HepG2 (cell line): ENCODE data around the gene SLC6A6. TPM values are rescaled to one million over a fixed set of nuclear protein-coding genes. Genes with fewer than 3 reads are reported as not detected.
A peak's percentile ranks its signal among the peaks of the same experiment; 100 is the strongest.

Experiments used
- BRCA1 ChIP-seq: sonication (generic); formaldehyde crosslinking; IDR thresholded peaks from 2 replicates; pipeline ENCODE4 v1.4.0; 2020; ENCODE audit warnings: missing genetic modification reagents
- EEA1 ChIP-seq: sonication (generic); formaldehyde crosslinking; IDR thresholded peaks from 2 replicates; pipeline ENCODE4 v1.5.1; 2020; ENCODE audit warnings: mild to moderate bottlenecking, missing genetic modification reagents, borderline replicate concordance
- JUND ChIP-seq: sonication (generic); formaldehyde crosslinking; IDR thresholded peaks from 2 replicates; pipeline ENCODE4 v1.8.0; 2022; ENCODE audit warnings: mild to moderate bottlenecking, missing genetic modification reagents
- LBX2 ChIP-seq: sonication (generic); formaldehyde crosslinking; IDR thresholded peaks from 2 replicates; pipeline ENCODE4 v1.5.0; 2020; ENCODE audit warnings: missing genetic modification reagents, mild to moderate bottlenecking, borderline replicate concordance
- MLXIP ChIP-seq: sonication (generic); formaldehyde crosslinking; IDR thresholded peaks from 2 replicates; pipeline ENCODE4 v1.9.0; 2021; ENCODE audit warnings: missing genetic modification reagents, borderline replicate concordance
- STAT5B ChIP-seq: sonication (generic); formaldehyde crosslinking; IDR thresholded peaks from 2 replicates; pipeline ENCODE4 v1.4.0; 2020; ENCODE audit warnings: missing genetic modification reagents
- ZFYVE20 ChIP-seq: sonication (generic); formaldehyde crosslinking; IDR thresholded peaks from 2 replicates; pipeline ENCODE4 v1.8.0; 2023; ENCODE audit warnings: low read depth, mild to moderate bottlenecking, moderate library complexity, missing genetic modification reagents, borderline replicate concordance
- ZMYM2 ChIP-seq: sonication (generic); formaldehyde crosslinking; IDR thresholded peaks from 2 replicates; pipeline ENCODE4 v1.8.0; 2022; ENCODE audit warnings: mild to moderate bottlenecking, missing genetic modification reagents
- ZNF367 ChIP-seq: sonication (generic); formaldehyde crosslinking; IDR thresholded peaks from 2 replicates; pipeline ENCODE4 v1.4.0; 2020; ENCODE audit warnings: missing genetic modification reagents, borderline replicate concordance
- ZNF703 ChIP-seq: sonication (generic); formaldehyde crosslinking; IDR thresholded peaks from 2 replicates; pipeline ENCODE4 v1.5.1; 2020; ENCODE audit warnings: missing genetic modification reagents, mild to moderate bottlenecking, moderate library complexity, borderline replicate concordance
- ZNF713 ChIP-seq: sonication (generic); formaldehyde crosslinking; IDR thresholded peaks from 2 replicates; pipeline ENCODE4 v1.4.0; 2020; ENCODE audit warnings: mild to moderate bottlenecking, missing genetic modification reagents
- polyA plus RNA-seq, 8 experiments: library from polyadenylated mRNA; depleted of rRNA in 3 of 8; stranded (reverse) in 7 of 8; unstranded in 1 of 8; fragments of >200 nt; fragmentation: Illumina TruSeq in 4 of 8; extraction: Trizol in 4 of 8; gene quantifications; 2 replicates each; pipeline versions ENCODE4 v1.2.1 to v1.2.3, GENCODE V29; 2011 to 2016; ENCODE audit warnings: low read depth in 4 of 8, missing spikeins in 1 of 8, mixed read lengths in 1 of 8; ENCODE audit not compliant: insufficient read depth in 1 of 8
- total RNA-seq, 5 experiments: library from RNA; depleted of rRNA; stranded (reverse); fragments of >200 nt; fragmentation: Illumina TruSeq; extraction: Trizol; gene quantifications; 2 replicates each; pipeline ENCODE4 v1.2.3, GENCODE V29; 2016; ENCODE audit warnings: low read depth in 1 of 5
- TF ChIP-seq, protein P1 (sequence below): sonication (generic); formaldehyde crosslinking; conservative IDR thresholded peaks from 2 replicates; pipeline ENCODE4 v1.4.0; 2020; ENCODE audit warnings: missing genetic modification reagents
- TF ChIP-seq, protein P2 (sequence below): sonication (generic); formaldehyde crosslinking; conservative IDR thresholded peaks from 2 replicates; pipeline ENCODE4 v1.5.0; 2020; ENCODE audit warnings: missing genetic modification reagents
- TF ChIP-seq, protein P3 (sequence below): sonication (generic); formaldehyde crosslinking; IDR thresholded peaks from 2 replicates; pipeline ENCODE4 v1.4.0; 2020; ENCODE audit warnings: missing genetic modification reagents

Gene SLC6A6
- total and polyA plus RNA-seq, 2 of the 13 experiments (the other 11 are each of a cell fraction or from before 2014, with no cell fraction given): 14.1 to 20.7 TPM

GRCh38 chr3:14423197-14423743 is 20.9 kb downstream of the SLC6A6 start (continued):
- no peak for TF ChIP-seq ZNF367 (CRISPR knock-in tag)
- TF ChIP-seq, protein P1, sequence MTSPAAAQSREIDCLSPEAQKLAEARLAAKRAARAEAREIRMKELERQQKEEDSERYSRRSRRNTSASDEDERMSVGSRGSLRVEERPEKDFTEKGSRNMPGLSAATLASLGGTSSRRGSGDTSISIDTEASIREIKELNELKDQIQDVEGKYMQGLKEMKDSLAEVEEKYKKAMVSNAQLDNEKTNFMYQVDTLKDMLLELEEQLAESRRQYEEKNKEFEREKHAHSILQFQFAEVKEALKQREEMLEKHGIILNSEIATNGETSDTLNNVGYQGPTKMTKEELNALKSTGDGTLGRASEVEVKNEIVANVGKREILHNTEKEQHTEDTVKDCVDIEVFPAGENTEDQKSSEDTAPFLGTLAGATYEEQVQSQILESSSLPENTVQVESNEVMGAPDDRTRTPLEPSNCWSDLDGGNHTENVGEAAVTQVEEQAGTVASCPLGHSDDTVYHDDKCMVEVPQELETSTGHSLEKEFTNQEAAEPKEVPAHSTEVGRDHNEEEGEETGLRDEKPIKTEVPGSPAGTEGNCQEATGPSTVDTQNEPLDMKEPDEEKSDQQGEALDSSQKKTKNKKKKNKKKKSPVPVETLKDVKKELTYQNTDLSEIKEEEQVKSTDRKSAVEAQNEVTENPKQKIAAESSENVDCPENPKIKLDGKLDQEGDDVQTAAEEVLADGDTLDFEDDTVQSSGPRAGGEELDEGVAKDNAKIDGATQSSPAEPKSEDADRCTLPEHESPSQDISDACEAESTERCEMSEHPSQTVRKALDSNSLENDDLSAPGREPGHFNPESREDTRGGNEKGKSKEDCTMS: no peak
- TF ChIP-seq BRCA1 (CRISPR knock-in tag): no peak
- TF ChIP-seq ZFYVE20: no peak
- TF ChIP-seq LBX2 (CRISPR knock-in tag): no peak
- no peak for TF ChIP-seq ZNF703 (CRISPR knock-in tag)
- TF ChIP-seq MLXIP (CRISPR knock-in tag): no peak
- TF ChIP-seq JUND (CRISPR knock-in tag): peak; percentile 37; the same call in 1 of the 2 replicates
- TF ChIP-seq ZNF713: no peak
- TF ChIP-seq, protein P2, sequence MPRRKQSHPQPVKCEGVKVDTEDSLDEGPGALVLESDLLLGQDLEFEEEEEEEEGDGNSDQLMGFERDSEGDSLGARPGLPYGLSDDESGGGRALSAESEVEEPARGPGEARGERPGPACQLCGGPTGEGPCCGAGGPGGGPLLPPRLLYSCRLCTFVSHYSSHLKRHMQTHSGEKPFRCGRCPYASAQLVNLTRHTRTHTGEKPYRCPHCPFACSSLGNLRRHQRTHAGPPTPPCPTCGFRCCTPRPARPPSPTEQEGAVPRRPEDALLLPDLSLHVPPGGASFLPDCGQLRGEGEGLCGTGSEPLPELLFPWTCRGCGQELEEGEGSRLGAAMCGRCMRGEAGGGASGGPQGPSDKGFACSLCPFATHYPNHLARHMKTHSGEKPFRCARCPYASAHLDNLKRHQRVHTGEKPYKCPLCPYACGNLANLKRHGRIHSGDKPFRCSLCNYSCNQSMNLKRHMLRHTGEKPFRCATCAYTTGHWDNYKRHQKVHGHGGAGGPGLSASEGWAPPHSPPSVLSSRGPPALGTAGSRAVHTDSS: no peak
- TF ChIP-seq STAT5B (CRISPR knock-in tag): no peak
- no peak for TF ChIP-seq EEA1 (CRISPR knock-in tag)
- TF ChIP-seq, protein P3, sequence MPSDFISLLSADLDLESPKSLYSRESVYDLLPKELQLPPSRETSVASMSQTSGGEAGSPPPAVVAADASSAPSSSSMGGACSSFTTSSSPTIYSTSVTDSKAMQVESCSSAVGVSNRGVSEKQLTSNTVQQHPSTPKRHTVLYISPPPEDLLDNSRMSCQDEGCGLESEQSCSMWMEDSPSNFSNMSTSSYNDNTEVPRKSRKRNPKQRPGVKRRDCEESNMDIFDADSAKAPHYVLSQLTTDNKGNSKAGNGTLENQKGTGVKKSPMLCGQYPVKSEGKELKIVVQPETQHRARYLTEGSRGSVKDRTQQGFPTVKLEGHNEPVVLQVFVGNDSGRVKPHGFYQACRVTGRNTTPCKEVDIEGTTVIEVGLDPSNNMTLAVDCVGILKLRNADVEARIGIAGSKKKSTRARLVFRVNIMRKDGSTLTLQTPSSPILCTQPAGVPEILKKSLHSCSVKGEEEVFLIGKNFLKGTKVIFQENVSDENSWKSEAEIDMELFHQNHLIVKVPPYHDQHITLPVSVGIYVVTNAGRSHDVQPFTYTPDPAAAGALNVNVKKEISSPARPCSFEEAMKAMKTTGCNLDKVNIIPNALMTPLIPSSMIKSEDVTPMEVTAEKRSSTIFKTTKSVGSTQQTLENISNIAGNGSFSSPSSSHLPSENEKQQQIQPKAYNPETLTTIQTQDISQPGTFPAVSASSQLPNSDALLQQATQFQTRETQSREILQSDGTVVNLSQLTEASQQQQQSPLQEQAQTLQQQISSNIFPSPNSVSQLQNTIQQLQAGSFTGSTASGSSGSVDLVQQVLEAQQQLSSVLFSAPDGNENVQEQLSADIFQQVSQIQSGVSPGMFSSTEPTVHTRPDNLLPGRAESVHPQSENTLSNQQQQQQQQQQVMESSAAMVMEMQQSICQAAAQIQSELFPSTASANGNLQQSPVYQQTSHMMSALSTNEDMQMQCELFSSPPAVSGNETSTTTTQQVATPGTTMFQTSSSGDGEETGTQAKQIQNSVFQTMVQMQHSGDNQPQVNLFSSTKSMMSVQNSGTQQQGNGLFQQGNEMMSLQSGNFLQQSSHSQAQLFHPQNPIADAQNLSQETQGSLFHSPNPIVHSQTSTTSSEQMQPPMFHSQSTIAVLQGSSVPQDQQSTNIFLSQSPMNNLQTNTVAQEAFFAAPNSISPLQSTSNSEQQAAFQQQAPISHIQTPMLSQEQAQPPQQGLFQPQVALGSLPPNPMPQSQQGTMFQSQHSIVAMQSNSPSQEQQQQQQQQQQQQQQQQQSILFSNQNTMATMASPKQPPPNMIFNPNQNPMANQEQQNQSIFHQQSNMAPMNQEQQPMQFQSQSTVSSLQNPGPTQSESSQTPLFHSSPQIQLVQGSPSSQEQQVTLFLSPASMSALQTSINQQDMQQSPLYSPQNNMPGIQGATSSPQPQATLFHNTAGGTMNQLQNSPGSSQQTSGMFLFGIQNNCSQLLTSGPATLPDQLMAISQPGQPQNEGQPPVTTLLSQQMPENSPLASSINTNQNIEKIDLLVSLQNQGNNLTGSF (CRISPR knock-in tag): no peak
- TF ChIP-seq ZMYM2 (CRISPR knock-in tag): no peak
